ENCODE measurements around the gene OR10H5. TPM values are rescaled to one million over a fixed set of nuclear protein-coding genes. Genes with fewer than 3 reads are reported as not detected.
"Not testable (repeated sequence)": the region's sequence is repeated elsewhere in the genome, so short reads cannot be mapped to it uniquely, and the experiment has no call there.

OR10H5 gene
- total and polyA plus RNA-seq, 10 donors: not detected

DNA sequence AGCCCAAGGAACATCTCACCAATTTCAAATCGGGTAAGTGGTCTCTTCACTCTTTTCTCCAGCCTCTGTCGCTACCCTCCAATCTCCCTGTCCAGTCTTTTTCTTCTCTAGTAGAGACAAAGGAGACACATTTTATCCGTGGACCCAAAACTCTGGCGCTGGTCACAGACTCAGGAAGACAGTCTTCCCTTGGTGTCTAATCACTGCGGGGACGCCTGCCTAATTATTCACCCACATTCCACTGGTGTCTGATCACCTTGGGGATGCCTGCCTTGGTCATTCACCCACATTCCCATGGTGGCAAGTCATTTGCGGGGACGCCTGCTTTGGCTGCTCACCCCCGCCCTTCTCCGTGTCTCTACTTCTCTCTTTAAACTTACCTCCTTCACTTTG, 41.8 kb downstream of the OR10H5 start:
- Histone ChIP-seq H3K9me3 (no peaks in the 10 kb centered on the region), H3K36me3 (no peaks in the 10 kb centered on the region), H3K4me3 (no peak overlapping the region), H3K27me3 (replicated peaks in 1 of 7) (peaks cover 0 to 17% (median 0%) of the 10 kb centered on the region in 7 donors), H3K4me1 (no peaks in the 10 kb centered on the region), H3K27ac (no peak overlapping the region)
- TF ChIP-seq POLR2AphosphoS5 (IDR thresholded peaks at IDR 0.05) (no peak), POLR2A (IDR thresholded peaks at IDR 0.05) (no peak)
- TF ChIP-seq, protein P1, sequence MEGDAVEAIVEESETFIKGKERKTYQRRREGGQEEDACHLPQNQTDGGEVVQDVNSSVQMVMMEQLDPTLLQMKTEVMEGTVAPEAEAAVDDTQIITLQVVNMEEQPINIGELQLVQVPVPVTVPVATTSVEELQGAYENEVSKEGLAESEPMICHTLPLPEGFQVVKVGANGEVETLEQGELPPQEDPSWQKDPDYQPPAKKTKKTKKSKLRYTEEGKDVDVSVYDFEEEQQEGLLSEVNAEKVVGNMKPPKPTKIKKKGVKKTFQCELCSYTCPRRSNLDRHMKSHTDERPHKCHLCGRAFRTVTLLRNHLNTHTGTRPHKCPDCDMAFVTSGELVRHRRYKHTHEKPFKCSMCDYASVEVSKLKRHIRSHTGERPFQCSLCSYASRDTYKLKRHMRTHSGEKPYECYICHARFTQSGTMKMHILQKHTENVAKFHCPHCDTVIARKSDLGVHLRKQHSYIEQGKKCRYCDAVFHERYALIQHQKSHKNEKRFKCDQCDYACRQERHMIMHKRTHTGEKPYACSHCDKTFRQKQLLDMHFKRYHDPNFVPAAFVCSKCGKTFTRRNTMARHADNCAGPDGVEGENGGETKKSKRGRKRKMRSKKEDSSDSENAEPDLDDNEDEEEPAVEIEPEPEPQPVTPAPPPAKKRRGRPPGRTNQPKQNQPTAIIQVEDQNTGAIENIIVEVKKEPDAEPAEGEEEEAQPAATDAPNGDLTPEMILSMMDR (IDR thresholded peaks at IDR 0.05 in 8 of 11, conservative IDR thresholded peaks at IDR 0.05 in 3 of 11): no peak
- no peak for DNase-seq
- 86 to 98% (median 90%) methylated on average over 10 of the region's 10 CpGs for WGBS, 5 donors
- intact Hi-C loops (cut with DNase I; ENCODE audit: low total_unique reads): no loop called here

DNA sequence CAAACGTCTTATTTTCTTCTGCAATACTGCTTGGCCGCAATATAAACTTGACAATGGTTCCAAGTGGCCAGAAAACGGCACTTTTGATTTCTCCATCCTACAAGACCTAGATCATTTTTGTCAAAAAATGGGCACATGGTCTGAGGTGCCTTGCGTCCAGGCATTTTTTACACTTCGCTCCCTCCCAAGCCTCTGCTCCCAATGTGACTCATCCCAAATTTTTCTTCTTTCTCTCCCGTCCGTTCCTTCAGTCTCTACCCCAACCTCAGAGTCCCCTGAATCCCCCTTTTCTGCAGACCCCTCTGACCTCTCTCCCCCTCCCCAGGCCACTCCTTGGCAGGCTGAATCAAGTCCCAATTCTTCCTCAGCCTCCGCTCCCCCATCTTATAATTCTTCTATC, 42.3 kb downstream of the OR10H5 start:
- Histone ChIP-seq H3K4me1 (no peaks in the 10 kb centered on the region), H3K4me3 (no peak overlapping the region), H3K36me3 (no peaks in the 10 kb centered on the region), H3K27me3 (replicated peaks in 1 of 7) (peaks cover 0 to 17% (median 0%) of the 10 kb centered on the region in 7 donors), H3K27ac (no peak overlapping the region), H3K9me3 (no peaks in the 10 kb centered on the region)
- intact Hi-C loops (cut with DNase I; ENCODE audit: low total_unique reads): no loop called here
- no peak for TF ChIP-seq POLR2A (IDR thresholded peaks at IDR 0.05)
- no peak for TF ChIP-seq POLR2AphosphoS5 (IDR thresholded peaks at IDR 0.05)
- TF ChIP-seq, protein P1 (IDR thresholded peaks at IDR 0.05 in 8 of 11, conservative IDR thresholded peaks at IDR 0.05 in 3 of 11): no peak
- no peak for DNase-seq
- 81 to 96% (median 91%) methylated on average over 8 of the region's 8 CpGs for WGBS, 5 donors

DNA sequence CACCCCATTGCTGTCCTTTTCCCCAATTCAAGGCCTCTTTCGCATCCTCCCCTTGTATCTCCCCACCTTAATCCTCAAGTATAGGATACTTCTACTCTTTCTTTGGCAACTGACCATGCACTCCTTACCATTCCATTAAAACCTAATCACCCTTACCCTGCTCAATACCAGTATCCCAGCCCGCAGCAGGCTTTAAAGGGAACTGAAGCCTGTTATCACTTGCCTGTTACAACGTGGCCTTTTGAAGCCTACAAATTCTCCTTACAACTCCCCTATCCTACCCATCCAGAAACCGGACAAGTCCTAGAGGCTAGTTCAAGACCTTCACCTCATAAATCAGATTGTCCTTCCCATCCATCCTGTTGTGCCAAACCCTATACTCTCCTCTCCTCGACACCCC, 44.2 kb downstream of the OR10H5 start:
- WGBS, 5 donors: 80 to 92% (median 89%) methylated on average over 5 of the region's 5 CpGs

DNA sequence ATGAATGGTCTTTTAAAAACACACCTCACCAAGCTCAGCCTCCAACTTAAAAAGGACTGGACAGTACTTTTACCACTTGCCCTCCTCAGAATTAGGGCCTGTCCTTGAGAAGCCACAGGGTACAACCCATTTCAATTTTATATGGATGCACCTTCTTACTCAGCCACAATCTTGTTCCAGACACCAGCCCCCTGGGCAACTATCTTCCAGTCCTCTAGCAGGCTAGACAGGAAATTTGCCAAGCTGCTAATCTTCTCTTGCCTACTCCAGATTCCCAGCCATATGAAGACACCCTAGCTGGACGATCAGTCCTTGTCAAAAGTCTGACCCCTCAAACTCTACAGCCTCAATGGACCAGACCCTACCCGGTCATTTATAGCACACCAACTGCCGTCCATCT, 46.8 kb downstream of the OR10H5 start:
- H3K4me3 ChIP-seq; H3K36me3 ChIP-seq; H3K9me3 ChIP-seq; H3K27ac ChIP-seq; DNase-seq; intact Hi-C loops (cut with DNase I; ENCODE audit: low total_unique reads): not testable (repeated sequence)
- H3K4me1 ChIP-seq: peaks cover 0 to 23% (median 18%) of the 10 kb centered on the region in 6 donors
- H3K27me3 ChIP-seq (replicated peaks in 1 of 7): peaks cover 0 to 11% (median 0%) of the 10 kb centered on the region in 7 donors
- 87 to 96% (median 95%) methylated on average over 3 of the region's 3 CpGs for WGBS, 5 donors

More for the DNA sequence above, 44.2 kb downstream of the OR10H5 start:
- intact Hi-C loops (cut with DNase I; ENCODE audit: low total_unique reads): no loop called here
- no peaks in the 10 kb centered on the region for H3K36me3 ChIP-seq
- H3K4me3 ChIP-seq: no peak overlapping the region
- H3K4me1 ChIP-seq: peaks cover 0 to 12% (median 7%) of the 10 kb centered on the region in 6 donors
- TF ChIP-seq POLR2AphosphoS5 (IDR thresholded peaks at IDR 0.05): no peak
- TF ChIP-seq, protein P1 (IDR thresholded peaks at IDR 0.05 in 8 of 11, conservative IDR thresholded peaks at IDR 0.05 in 3 of 11): no peak
- no peak for TF ChIP-seq POLR2A (IDR thresholded peaks at IDR 0.05)
- no peak for DNase-seq
- H3K9me3 ChIP-seq: no peaks in the 10 kb centered on the region
- peaks cover 0 to 17% (median 0%) of the 10 kb centered on the region in 7 donors for H3K27me3 ChIP-seq (replicated peaks in 1 of 7)
- no peak overlapping the region for H3K27ac ChIP-seq

Data from spleen (tissue), 11 donors.